Measurements from ENCODE around the gene KAT6B. TPM values are rescaled to one million over a fixed set of nuclear protein-coding genes. Genes with fewer than 3 reads are reported as not detected.

Gene KAT6B
- total and polyA plus RNA-seq, 2 of the 8 experiments (the other 6 are each of a cell fraction or from before 2014, with no cell fraction given): 7.3 to 30.8 TPM

DNA sequence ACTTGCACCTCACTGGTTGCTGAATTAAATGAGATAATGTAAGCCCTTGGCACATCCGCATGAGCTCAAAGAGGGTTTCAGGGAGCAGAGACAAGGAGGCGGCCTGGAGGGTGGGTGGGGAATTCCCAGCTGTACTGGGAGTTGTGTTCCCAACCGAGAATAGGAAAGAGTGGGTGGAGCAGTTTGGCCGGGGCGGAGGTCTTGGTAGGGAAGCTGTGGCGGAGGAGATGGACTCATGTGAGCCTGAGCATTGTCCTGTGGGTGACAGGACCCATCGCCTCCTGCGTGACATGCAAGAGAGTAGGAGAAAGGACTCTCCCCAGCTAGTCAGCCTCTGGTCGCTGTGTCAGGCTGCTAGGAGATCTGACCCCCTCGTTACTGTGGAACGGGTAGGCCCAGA, 244.1 kb downstream of the KAT6B start (continued):
- TF ChIP-seq BCL11A (IDR thresholded peaks at IDR 0.05; ENCODE audit: low read depth in 2 of 2, low read length in 2 of 2) (no peak), RAD21 (IDR thresholded peaks at IDR 0.05 in 1 of 2, conservative IDR thresholded peaks at IDR 0.05 in 1 of 2; ENCODE audit: low read depth in 2 of 2, low read length in 2 of 2) (no peak), SUZ12 (IDR thresholded peaks at IDR 0.05; ENCODE audit: low read length) (no peak), PHF8 (conservative IDR thresholded peaks at IDR 0.05; ENCODE audit: low read depth, low read length) (no peak)

Data from H1 (cell line).